HG03039 (cell line): ENCODE measurements around the gene KRTAP16-1.
"Not testable (repeated sequence)": the region's sequence is repeated elsewhere in the genome, so short reads cannot be mapped to it uniquely, and the experiment has no call there.

ENCODE experiments used
- ATAC-seq: cut with Tn5 transposase; IDR thresholded peaks from one replicate; pipeline ENCODE4 v1.9.1; 2021; ENCODE audit warnings: mild to moderate bottlenecking, moderate library complexity; ENCODE audit not compliant: unreplicated experiment

The KRTAP16-1 gene, protein sequence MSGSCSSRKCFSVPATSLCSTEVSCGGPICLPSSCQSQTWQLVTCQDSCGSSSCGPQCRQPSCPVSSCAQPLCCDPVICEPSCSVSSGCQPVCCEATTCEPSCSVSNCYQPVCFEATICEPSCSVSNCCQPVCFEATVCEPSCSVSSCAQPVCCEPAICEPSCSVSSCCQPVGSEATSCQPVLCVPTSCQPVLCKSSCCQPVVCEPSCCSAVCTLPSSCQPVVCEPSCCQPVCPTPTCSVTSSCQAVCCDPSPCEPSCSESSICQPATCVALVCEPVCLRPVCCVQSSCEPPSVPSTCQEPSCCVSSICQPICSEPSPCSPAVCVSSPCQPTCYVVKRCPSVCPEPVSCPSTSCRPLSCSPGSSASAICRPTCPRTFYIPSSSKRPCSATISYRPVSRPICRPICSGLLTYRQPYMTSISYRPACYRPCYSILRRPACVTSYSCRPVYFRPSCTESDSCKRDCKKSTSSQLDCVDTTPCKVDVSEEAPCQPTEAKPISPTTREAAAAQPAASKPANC

DNA sequence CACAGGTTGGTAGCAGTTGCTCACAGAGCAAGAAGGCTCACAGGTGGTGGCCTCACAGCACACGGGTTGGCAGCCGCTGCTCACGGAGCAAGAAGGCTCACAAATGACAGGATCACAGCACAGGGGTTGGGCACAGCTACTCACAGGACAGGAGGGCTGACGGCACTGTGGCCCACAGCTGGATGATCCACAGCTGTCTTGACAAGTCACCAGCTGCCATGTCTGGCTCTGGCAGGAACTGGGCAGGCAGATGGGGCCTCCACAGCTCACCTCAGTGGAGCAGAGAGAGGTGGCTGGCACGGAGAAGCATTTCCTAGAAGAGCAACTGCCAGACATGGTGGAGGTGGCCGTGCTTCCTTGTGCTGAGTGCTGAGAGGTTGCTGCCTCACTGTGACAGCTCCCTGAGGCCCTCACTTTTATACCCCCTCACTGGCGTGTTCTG is at the start of gene KRTAP16-1:
Gene KRTAP16-1 (minus strand): TSS at position 392 of the 442 bp plus-strand sequence. CDS start 56 bp downstream, at position 336.
- no peak for ATAC-seq

DNA sequence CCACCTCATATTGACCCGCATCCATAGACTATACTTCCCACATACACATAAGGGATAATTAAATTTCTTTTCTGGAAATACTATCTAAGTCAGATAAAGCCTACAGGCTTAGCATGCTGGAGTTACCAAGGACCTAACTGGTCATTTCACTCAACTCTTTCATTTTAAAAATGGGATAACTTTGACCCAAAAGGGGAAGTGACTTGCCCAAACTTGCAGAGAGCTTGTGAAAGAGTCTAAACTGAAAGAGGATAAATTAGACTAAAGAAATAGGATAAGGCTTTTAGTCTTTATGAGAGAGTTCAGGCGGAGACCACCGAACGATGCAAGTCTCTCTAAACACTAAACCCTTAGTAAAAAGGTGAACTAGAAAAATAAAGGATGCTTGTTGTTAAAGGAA is 45.4 kb upstream of the KRTAP16-1 start:
- no peak for ATAC-seq

DNA sequence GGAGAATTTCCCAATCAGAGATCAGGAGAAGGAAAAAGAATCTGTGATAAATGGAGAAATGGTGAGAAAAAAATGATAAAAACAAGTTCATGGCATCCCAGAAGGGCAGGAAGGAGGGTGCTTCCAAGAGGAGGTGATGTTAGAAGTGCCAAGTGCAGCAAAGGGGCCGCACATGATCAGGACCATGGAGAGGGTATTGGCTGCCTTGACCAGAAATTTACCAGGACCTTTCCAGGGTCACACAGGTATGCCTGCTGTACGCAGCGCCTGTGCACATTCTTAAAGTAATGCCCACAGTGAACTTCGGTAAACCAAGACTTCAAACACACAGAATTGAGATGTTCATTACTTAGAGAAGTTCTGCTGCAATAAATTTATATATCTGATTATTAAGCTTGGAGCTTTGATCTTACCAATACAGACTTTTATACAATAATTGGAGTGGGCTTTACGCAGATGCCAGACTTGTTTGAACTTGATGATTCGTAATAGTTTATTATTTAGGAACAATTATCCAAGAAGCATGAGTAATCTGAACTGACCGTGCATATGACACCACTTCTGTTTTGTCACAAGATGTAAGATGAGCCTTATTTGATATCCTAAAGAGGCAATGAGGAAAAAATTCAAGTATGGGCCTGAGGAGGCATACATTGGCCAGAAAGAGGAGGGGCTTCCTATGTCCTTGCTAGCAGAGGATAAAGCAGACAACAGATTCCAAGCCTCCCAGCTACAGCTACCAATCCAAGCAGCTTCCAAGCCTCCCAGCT is 43.7 kb upstream of the KRTAP16-1 start:
- ATAC-seq, result no peak

DNA sequence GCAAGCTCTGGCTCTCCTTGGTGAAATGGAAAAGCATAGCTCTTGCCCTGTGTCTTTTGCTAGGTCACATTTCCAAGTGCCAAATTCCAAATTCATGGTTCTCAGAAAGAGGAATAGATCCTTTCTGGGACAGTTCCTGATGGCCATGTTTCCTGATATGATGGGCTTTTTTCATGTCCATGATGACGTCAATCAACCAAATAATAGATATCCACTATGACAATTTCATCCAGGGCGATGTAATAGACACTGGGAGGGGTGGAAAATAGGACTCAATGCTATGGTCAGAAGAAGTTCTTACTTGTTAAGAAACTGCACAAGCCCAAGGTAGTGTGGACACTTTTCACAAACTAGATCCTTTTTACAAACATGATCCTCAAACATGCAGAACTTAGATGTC is 42.1 kb upstream of the KRTAP16-1 start:
- ATAC-seq, result no peak

DNA sequence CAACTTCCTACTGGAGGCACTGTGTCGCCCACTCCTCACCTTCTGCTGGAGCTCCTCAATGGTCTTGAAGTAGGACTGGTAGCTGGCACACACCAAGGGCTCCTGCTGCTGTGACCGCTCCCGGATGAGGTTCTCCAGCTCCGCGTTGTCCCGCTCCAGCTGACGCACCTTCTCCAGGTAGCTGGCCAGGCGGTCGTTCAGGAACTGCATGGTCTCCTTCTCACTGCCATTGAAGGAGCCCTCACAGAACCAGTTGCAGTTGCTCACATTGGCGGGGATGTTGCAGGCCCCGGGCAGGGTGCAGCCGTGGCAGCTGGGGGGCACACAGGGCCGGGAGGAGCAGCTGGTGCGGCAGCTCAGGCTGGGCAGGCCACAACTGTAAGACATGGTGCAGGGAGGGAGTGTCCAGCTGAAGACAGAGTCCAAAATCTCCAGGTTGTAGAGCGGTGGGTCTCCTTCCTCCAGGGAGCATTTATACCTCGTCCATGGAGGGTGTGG is 41.3 kb upstream of the KRTAP16-1 start, which contains the start of gene KRT33A:
Gene KRT33A (minus strand): TSS at position 448 of the 498 bp plus-strand sequence. CDS start 61 bp downstream, at position 387.
- ATAC-seq, result not testable (repeated sequence)

DNA sequence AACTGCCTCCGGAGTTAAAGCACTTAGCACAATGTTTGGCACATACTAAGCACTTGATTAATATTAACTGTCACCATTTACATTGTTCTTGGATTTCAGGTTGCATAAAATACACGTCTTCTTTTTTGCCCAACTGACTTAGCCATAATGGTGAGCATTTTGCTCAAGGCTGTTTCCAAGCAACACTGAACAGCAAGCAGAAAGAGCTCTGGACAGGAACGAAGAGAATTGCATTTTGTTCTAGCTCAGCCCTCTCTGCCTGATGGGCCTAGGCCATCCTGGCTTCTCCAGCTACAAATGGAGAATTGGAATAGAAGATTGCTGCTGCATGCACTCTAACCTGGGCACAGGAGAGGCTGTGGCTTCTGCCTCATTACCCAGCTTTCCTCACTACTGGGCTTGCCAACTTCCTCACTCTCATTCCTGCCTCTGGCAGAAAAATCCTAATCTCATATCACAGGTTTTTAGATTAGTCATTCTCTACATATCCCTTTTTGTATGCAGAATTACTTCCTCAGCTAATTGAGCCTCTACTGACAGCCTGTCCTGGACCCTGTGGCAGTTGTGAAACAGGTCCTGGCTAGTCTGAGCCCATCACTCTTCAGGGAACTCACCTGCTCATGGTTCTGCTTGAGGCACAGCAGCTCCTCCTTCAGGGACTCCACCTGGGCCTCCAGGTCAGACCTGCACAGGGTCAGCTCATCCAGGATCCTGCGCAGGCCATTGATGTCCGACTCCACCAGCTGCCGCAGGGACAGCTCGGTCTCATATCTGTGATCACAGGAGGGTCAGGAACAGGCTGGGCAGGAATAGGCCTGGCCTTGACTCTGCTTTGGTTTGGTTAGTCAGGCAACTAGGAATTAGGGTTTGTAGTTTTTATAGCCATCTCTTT is 39.0 kb upstream of the KRTAP16-1 start:
- ATAC-seq, result no peak

DNA sequence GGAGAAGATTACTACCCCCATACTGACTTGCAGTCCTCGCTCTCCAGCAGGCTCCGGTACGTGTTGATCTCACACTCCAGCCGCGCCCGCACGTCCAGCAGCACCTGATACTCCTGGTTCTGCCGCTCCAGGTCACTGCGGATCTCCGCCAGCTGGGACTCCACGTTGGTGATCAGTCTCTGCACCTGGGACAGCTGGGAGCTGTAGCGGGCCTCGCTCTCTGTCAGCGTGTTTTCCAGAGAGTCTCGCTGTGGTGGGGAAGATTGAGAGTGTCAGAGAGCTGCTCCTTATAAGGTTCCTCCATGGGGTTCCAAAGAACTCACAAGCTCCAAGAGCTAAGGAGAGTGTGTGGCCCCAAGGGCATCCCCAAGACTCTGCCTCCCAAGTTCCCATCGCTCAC is 37.3 kb upstream of the KRTAP16-1 start:
- ATAC-seq, result not testable (repeated sequence)

DNA sequence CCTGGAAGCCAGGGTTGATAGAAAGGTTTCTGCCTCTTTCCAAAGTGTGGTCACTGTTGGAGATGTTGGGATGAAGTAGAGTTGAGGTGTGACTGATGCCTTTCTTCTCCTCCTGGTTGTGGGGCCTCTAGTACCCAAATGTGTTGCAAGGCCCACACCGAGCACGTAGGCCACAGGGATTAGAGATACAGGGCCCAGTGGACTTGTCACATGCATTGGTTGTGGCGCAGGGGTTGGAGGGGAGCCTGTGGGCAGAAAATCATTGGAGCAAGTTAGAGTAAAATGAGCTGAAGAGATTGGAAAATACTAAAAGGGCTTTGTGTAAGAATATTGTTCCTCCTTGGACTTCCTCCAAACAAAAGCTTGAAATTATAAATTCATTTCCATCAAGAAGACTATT is 36.9 kb upstream of the KRTAP16-1 start:
- no peak for ATAC-seq

DNA sequence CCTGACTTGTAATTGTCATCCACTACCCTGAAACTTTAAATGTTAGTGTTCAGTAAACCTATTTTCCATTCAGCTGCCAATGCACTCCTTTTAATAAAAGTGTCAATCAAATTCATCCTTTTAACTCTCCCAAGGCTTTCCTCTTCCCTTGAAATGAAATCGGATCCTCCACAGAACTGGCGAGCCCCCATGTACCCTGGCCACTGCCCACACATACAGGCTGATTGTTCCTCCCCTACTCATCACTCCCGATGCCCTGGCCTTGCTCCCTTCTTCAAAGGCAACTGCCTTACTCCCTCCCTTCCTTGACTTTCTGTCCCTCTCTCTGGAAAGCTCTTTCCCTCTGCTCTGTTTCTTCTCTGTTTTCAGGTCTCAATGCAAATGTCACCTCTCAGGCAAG is 33.9 kb upstream of the KRTAP16-1 start:
- ATAC-seq, result no peak

DNA sequence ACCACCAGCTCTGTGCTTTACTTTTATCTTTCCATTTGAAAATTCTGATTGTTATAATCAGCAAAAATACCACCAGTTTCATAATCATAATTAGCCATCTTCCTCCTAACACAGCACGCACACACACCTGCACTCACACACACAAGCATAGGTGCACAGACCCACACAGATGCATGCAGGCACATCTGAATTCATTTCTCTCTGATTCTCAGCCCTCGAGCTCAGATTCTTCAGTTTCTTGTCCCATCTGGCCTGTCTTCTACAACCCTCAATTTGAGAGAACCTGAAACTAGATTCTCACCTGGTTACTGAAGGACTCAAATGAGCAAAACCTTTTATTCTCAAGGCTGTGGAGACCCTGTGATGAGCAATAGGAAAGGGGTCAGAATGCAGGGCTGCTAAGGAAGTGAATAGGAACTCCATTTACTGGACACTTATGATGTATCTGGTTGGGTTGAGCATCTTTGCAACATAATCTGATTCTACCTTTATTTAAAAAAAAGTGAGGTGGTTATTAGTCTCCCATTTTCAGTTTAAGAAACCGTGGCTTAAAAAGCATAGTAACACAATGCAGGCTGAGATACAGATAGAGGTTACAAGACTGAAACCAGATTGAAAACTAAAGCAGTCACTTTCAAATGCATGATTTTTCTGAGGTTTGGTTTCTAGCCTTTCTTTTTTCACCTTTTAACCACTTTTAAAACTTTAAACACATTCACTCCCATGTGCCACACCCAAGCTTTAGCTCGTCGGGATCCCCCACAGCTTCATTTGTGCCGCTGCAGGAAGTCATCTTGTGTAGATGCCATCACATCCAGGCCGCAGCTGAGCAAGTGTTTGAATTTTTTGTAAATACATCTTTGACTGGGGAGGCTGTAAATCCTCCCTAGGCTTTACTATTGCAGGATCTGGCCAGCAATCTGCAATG is 32.1 kb upstream of the KRTAP16-1 start:
- ATAC-seq, result no peak

DNA sequence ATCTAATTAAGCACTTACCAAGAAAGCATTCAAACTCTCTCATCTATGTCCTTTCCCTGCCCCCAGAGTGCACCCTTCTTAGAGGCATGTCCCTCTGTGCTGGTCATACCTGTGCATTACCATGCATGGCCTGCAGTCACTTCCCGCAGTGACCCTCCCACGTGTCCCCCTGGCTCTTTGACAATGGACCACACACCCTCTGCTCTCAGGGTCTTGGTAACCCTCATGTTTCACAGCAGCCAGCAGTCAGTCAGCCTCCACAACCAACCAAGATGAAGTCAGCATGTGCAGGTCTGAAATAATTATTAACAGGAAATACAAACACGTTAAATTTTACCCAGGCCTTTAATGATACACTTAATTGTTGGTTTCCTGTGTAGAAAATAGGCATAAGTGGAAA is 31.4 kb upstream of the KRTAP16-1 start:
- no peak for ATAC-seq

DNA sequence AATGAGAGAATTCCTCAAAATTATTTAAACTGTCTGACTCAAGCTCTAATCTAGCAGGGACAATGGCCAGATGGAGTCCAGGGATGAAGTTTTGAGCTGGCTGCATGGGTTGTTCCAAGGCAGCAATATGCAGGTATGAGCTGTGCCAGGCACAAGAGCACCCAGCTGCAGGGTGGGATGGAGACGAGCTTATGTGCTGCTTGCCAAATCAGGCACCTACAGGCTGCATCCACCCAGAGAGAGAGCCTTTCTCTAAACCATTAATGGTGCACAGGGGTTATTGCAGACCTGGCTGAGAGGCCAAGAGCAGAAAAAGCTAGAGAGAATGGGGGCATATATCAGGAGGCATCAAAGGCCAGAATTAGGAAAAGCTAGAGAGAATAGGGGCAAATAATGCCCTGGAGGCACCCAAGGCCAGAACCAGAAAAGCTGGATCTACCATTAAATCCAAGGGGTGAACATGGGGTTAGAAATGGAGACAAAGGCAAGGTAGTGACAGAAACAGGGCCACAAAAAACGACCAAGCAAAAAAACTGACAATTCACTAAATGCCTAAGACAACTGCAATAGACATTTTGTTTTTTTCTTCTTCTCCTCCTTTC is 30.6 kb upstream of the KRTAP16-1 start:
- no peak for ATAC-seq

DNA sequence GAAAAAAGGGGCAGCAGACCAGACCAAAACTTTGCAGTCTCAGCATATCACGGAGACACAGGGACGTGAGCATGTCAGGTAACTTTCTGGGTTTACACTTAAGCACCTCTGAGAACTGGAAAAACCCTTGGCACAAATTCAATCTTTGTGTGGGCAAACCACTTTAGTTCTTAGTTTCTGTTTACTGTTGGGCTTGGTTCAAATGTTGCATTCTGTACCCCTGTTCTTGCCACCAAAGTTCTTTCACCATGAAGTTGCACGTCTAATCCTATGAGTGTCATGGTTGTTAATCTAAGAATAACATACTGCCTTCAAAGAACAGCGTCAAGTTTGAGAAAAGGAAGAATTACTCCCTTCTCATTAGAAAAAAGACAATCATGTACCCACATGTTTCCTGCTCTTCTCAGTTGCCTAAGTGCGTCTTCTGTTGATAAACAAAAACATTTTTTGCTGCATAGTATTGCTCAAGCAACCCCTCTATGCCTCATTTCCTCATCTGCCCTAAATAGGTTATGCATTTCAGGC is 29.9 kb upstream of the KRTAP16-1 start:
- ATAC-seq, result no peak

DNA sequence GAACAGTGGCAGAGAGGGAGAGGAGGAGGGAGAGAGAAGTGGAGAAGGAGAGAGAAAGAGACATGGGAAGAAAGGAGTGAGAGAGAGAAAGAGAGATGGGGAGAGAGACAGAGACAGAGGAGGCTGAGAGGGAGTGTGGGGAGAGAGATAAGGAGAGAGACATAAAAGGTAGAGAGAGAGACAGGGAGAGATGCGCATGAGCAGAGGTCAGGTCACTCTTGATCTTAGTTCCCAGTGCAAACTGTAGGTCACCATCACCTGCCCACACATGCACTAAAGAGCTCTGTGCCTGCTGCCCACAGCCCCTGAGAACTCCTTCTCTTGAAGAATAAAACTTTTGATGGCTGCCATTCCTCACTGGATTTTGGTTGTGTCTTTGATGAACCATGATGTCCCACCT is 26.6 kb upstream of the KRTAP16-1 start:
- ATAC-seq, result no peak

DNA sequence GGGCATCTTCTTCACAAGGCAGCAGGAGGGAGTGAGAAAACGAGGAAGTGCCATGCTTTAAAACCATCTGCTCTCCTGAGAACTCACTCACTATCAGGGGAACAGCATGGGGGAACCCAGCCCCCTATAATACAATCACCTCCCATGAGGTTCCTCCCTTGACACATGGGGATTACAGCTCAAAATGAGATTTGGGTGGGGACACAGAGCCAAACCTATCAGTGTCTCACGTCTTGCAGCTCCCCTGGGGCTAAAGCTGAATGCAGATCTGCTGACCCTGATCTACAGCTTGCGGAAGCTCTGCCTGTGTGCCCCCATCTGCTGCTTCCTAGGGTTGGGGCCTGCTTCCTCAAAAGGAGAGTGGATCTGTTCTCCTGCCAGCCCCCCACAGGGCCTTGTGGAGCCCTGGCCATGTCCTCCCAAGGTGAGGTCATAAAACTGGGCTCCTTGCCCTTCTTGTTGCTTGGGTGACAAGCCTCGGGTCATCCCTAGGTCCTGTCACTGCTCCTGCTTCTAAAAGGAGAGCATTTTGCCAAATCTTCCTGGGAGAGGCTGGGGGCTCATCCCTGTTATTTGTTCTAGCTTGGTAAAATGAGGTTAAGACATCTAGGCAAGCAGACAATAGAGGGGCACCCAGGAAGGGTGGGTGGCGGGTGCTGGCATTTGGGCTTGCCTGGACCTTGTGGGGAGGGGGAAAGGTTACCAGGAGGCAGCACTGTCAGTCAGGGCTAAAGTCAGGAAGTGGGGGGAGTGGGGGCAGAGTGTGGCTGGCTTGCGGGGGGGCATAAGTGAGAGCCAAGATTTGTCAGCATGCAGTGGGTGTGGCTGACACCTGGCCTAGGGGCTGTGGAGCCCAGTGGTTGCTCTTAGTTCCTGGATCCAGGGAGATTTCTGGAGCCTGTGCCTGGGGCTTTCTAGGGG is 25.5 kb upstream of the KRTAP16-1 start:
- no peak for ATAC-seq

DNA sequence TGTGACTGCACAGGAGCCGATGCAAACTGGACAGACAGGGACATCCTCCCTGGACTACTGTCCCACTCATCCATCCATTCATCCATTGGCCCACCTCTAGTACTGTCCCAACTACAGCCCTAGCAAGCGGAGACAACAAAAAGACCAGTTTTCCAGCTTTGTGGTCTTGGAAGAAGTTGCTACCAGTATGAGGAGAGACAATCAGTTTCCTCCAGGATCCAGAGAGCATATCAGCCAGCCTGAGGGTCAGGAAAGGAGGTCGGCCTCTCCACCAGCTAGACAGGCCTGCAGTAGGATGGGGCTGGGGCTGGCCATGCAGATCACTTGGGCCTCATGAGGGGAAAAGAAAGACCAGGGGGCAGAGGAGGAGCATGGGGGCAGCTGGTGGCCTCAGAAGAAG is 24.7 kb upstream of the KRTAP16-1 start:
- no peak for ATAC-seq

DNA sequence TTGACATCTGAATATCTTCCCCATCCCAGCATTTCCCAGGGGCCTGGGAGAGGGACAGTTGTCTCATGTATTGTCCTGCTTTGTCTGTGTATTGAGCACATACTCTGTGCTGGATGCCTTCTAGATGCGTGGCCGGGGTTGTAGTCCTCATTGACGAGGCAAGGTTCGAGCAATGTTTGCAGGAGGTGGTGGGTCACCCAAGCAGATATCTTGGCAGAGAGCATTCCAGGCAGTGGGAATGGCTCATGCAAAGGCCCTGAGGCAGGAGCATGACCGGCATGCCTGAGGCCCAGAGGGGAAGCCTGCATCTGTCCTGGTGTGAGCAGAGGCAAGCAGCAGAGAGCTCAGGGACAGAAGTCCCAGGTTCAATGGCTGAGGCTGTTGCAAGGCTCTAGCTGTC is 24.0 kb upstream of the KRTAP16-1 start:
- ATAC-seq, result no peak

DNA sequence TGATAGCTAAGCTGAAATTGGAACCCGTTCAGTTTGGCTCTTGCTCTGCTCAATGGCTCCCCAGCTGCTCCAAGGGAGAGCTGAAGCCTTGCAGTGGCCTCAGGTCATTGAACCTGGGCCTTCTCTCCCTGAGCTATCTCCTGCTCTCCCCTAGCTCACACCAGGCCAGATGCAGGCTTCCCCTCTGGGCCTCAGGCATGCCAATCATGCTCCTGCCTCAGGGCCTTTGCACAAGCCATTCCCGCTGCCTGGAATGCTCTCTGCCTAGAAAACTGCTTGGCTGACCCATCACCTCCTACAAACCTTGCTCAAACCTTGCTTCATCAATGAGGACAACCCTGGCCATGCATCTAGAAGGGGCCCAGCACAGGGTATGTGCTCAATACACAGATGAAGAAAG is 23.1 kb upstream of the KRTAP16-1 start:
- ATAC-seq, result no peak
